HK-2 (cell line): ENCODE measurements around the gene CHM.
A peak's percentile ranks its signal among the peaks of the same experiment; 100 is the strongest.
"Not testable (repeated sequence)": the region's sequence is repeated elsewhere in the genome, so short reads cannot be mapped to it uniquely, and the experiment has no call there.

Source experiments
- DNase-seq: peaks from one replicate; pipeline ENCODE4 v3.0.0-alpha.2; 2018; ENCODE audit not compliant: unreplicated experiment

CHM gene

GRCh38 chrX:86047174-86047935, at the start of gene CHM:
TSS of gene CHM (minus strand) at chrX:86047558. CDS start at chrX:86047532, 26 bp downstream.
- DNase-seq: peak; percentile 63

- no peak for DNase-seq
These were observed 31.3 kb upstream of the CHM start for GRCh38 chrX:86078650-86079049.

- no peak for DNase-seq
These were observed 19.6 kb upstream of the CHM start for GRCh38 chrX:86066998-86067397.

GRCh38 chrX:86061407-86061806, 14.0 kb upstream of the CHM start:
- no peak for DNase-seq

GRCh38 chrX:86051741-86052140, 4.4 kb upstream of the CHM start:
- no peak for DNase-seq

GRCh38 chrX:86047936-86048280, 550 bp upstream of the CHM start:
- DNase-seq: no peak

- DNase-seq: no peak
These were observed 3.1 kb downstream of the CHM start for GRCh38 chrX:86044216-86044615.

- no peak for DNase-seq
These were observed 7.5 kb downstream of the CHM start for GRCh38 chrX:86039625-86040568.

- DNase-seq: no peak
These were observed 14.0 kb downstream of the CHM start for GRCh38 chrX:86033385-86033784.

GRCh38 chrX:86028681-86029080, 18.7 kb downstream of the CHM start:
- no peak for DNase-seq

GRCh38 chrX:86023811-86024210, 23.5 kb downstream of the CHM start:
- DNase-seq: no peak

GRCh38 chrX:86021652-86022289, 25.6 kb downstream of the CHM start:
- no peak for DNase-seq

- no peak for DNase-seq
These were observed 31.2 kb downstream of the CHM start for GRCh38 chrX:86016139-86016538.

- not testable (repeated sequence) for DNase-seq
These were observed 32.4 kb downstream of the CHM start for GRCh38 chrX:86014959-86015358.

GRCh38 chrX:86014421-86014820, 32.9 kb downstream of the CHM start:
- no peak for DNase-seq

- DNase-seq: no peak
These were observed 33.6 kb downstream of the CHM start for GRCh38 chrX:86013792-86014191.

- no peak for DNase-seq
These were observed 35.2 kb downstream of the CHM start for GRCh38 chrX:86012188-86012587.

GRCh38 chrX:86009803-86010202, 37.6 kb downstream of the CHM start:
- not testable (repeated sequence) for DNase-seq

- DNase-seq: not testable (repeated sequence)
These were observed 39.5 kb downstream of the CHM start for GRCh38 chrX:86007891-86008290.

- DNase-seq: peak; percentile 50
These were observed 45.1 kb downstream of the CHM start for GRCh38 chrX:86002076-86002896.

- DNase-seq: no peak
These were observed 48.4 kb downstream of the CHM start for GRCh38 chrX:85998954-85999353.

GRCh38 chrX:85996555-85996954, 50.8 kb downstream of the CHM start:
- no peak for DNase-seq
